ENCODE results near the gene GPRIN3.

The GPRIN3 gene

DNA sequence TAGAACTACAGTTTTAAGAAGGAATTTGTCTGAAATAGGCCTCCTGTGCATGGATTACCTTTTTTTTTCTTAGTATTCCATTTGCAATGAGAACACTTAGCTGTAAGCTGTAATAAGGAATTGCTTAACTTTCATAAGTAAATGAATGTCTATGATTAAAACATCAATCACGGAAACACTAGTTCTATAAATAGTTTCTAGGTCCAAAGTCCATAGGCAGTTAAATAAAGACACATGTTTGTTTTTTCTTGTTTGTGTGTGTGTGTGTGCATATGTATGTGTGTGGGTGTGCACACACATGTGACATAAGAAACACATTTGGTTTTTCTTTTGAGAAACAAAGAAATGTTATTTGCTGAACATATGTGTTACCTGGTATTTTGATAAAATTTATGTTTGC, 11.2 kb downstream of the GPRIN3 start:
- in situ Hi-C loops (cut with HindIII; ENCODE audit: low pct_unique_long_range_greater_than_20kb, low sequenced_read_pairs) = no loop called here
- no peak for DNase-seq (ENCODE audit: low read depth in 1 of 2, low spot score in 1 of 2)
- no peak for TF ChIP-seq JUND (IDR thresholded peaks at IDR 0.05; ENCODE audit: low read depth)

DNA sequence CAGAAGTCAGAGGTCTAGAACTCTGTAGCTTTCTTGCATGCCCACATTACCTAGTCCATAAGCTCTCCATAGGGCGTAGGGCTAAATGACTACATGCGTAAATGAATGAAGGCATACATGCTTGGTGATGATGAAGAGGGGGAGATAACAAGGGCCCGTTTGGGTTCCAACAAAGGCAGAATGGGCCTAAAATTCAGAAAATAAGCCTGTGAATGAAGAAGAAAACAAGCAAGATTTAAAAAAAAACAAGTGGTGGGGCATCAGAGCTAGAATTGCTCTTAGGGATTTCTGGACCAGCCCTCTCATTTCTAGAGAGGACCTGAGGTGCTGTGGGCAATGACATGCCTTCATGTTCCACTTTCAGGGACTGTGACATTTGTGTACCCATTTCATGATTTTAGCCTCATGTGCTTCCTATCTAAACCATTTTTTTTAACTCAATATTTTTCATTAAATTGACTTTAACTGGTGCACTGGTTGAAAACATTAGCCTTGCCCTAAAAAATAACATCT, 12.1 kb downstream of the GPRIN3 start:
- in situ Hi-C loops (cut with HindIII; ENCODE audit: low pct_unique_long_range_greater_than_20kb, low sequenced_read_pairs) = no loop called here
- TF ChIP-seq JUND (IDR thresholded peaks at IDR 0.05; ENCODE audit: low read depth) = no peak
- no peak for DNase-seq (ENCODE audit: low read depth in 1 of 2, low spot score in 1 of 2)

DNA sequence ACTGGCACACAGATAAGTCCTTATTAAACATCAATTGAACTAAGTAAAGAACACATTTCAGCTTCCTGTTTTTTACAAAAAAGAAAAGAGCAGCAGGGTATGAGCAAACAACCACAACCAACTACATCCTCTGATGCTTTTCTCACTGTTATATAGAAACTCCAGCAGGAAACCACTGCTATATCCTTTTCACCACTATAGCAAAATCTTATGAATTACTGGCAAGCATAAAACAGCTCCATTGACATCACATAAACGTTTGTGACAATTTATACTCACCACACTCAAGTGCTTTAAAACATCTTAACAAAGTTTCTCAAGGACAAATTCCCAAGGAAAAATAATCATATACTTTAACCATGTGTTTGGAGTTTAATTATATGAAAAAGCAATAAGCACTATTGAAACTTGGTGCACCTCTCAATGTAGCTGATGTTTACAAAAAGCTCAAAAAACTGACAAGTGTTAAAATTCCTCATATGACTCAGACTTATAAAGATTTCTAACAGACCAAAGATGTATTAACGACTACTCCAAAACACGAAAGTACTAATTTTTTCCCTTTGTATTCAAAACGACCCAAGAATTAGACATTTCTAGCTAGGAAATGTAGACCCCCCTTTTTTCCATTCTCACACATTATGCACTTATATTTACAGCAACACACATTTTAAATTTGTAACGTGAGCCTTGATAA, 12.9 kb downstream of the GPRIN3 start:
- in situ Hi-C loops (cut with HindIII; ENCODE audit: low pct_unique_long_range_greater_than_20kb, low sequenced_read_pairs) = no loop called here
- DNase-seq (ENCODE audit: low read depth in 1 of 2, low spot score in 1 of 2) = no peak
- TF ChIP-seq JUND (IDR thresholded peaks at IDR 0.05; ENCODE audit: low read depth) = no peak

DNA sequence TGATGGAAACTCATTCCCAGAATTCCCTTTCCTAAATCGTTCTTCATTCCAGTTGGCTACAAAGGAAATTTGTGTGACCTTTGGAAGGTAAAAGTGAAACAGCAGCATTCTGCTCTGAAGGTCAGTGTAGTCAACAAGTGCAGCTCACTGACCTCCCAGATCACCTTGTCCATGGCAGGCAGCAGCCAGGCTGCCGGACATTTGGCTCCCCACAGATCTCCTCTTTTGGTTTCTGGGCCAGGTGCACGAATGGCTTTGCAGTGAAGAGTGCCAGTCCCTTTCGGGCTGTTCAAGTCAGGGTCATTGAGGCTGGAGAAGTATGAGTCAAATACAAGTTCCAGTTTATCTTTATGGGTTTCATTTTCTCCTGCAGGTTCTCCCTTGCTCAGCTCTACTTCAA, 14.3 kb downstream of the GPRIN3 start:
- TF ChIP-seq JUND (IDR thresholded peaks at IDR 0.05; ENCODE audit: low read depth) = no peak
- in situ Hi-C loops (cut with HindIII; ENCODE audit: low pct_unique_long_range_greater_than_20kb, low sequenced_read_pairs) = no loop called here
- no peak for DNase-seq (ENCODE audit: low read depth in 1 of 2, low spot score in 1 of 2)

DNA sequence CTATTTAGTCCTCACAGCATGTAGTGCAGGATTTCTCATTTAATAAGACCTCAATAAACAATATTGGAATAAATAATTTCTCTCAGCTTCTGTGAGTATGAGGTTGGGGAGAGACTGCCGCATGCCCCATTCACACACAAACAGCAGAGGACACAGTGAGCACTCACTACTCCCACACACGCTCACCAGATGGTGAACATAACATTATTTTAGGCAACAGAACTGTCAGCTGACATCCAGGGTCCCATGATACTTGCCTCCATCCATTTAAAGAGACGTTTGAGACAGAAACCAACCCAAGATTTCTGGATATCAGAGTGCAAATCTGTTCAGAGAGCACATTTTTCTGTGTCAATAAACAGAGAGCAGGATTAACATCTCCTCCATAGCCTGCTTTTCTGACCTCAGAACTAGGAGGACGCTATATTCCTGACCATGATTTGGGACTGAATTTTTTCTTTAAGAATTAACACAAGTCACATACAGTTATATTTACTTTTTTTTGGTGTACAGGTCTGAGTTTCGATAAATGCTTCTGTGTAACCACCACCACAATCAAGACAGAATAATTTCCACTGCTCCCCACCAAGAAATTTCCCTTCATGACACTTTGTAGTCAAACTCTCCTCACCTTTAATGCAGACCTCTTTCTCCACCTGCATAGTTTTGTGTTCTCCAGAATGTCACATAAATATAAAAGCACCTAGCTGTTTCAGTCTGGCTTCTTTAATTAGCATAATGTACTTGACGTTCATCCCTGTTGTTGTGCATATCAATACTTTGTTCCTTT, 16.7 kb downstream of the GPRIN3 start:
- in situ Hi-C loops (cut with HindIII; ENCODE audit: low pct_unique_long_range_greater_than_20kb, low sequenced_read_pairs) = no loop called here
- no peak for TF ChIP-seq JUND (IDR thresholded peaks at IDR 0.05; ENCODE audit: low read depth)
- no peak for DNase-seq (ENCODE audit: low read depth in 1 of 2, low spot score in 1 of 2)

DNA sequence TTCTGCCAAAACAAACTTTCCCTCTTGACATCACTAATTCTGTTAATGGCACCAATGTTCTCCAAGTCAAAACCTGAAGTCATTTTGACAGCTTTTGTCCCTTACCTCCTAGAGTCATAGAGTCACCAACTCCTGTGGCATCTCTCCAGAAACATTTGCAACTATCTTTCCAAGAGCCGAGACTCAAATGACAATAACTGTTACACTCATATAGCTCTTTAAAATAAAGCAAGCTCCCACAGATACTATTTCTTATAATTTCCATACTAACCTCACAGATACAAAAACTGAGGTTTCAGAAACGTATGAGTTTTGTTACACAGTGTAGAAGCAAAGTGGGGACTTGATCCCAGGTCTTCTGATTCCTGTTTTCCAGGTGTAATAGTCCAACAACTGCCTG, 18.3 kb downstream of the GPRIN3 start:
- in situ Hi-C loops (cut with HindIII; ENCODE audit: low pct_unique_long_range_greater_than_20kb, low sequenced_read_pairs) = no loop called here

DNA sequence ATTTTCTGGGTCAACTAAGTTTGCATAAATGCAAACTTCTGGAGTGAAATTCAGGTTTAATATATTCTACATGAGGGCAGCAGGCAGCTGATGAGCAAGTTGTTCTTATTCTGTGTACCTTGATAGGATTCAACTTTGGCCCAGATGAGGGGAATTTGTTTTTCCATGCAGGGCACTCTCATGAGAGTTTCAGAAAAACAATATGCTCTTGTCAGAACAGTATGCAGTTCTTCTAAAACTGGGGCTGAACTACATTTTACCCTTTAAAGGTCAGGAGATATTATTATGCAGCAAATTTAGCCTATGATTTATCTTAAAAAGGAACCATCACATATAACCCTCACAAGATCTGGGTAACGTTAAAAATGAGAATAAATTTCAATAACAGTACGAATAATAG, 19.2 kb downstream of the GPRIN3 start:
- in situ Hi-C loops (cut with HindIII; ENCODE audit: low pct_unique_long_range_greater_than_20kb, low sequenced_read_pairs) = no loop called here
- DNase-seq (ENCODE audit: low read depth in 1 of 2, low spot score in 1 of 2) = no peak
- TF ChIP-seq JUND (IDR thresholded peaks at IDR 0.05; ENCODE audit: low read depth) = no peak

More for the DNA sequence above, 18.3 kb downstream of the GPRIN3 start:
- TF ChIP-seq JUND (IDR thresholded peaks at IDR 0.05; ENCODE audit: low read depth) = no peak
- no peak for DNase-seq (ENCODE audit: low read depth in 1 of 2, low spot score in 1 of 2)

DNA sequence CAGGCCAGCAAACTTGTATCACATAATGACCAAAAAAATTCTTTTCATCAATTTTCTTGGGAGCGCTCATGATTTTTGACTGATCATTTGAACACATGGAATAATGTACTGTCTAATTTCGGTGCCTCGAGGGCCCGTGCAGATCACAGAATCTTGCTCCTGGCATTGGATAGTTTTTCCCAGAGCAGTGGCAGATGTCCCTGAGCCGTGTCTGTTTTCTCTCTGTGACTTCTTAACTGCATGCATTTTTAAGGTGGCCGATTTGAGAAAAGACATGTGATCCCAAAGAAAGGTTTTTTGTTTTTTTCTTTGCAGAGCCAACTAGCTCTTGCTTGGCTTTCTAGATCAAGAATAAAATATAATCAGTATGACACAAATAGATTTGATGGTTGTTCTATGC, 19.7 kb downstream of the GPRIN3 start:
- no peak for TF ChIP-seq JUND (IDR thresholded peaks at IDR 0.05; ENCODE audit: low read depth)
- DNase-seq (ENCODE audit: low read depth in 1 of 2, low spot score in 1 of 2) = no peak
- in situ Hi-C loops (cut with HindIII; ENCODE audit: low pct_unique_long_range_greater_than_20kb, low sequenced_read_pairs) = no loop called here

DNA sequence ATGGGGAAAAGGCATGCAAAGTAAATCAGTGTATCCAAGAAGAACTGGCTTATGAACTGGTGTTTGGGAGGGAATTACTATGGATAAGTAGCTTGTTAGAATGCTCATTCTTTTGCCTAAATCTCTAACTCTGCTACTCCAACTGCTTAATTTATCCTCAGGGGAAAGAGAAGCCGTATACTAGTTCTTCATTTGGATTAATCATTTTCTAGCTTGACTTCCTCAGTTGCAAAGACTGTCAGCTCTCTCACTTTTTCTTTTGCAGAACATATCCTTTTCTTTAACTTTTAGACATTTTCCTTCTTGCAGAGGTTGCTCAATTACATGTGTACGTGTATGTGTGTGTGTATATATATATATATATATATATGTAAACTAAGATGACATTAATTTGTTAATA, 21.9 kb downstream of the GPRIN3 start:
- in situ Hi-C loops (cut with HindIII; ENCODE audit: low pct_unique_long_range_greater_than_20kb, low sequenced_read_pairs) = no loop called here
- DNase-seq (ENCODE audit: low read depth in 1 of 2, low spot score in 1 of 2) = no peak
- no peak for TF ChIP-seq JUND (IDR thresholded peaks at IDR 0.05; ENCODE audit: low read depth)

DNA sequence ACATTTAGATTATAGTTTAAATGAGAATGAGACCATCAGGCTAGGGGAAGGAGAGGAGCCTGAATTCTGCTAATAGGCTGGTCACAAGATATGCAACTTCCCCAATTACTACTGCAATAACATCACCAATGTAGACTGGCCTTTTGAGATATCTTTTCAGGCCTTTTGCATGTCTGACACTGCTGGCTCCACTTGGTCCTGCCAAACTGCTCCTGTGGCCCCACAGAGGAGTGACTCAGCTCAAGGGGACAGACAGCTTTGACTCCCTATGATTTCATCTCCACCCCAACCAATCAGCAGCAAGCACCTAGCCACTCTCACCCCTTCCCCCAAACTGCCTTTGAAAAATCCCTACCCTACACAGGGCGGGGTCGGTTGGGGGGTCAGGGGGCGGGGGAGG, 22.8 kb downstream of the GPRIN3 start:
- no peak for DNase-seq (ENCODE audit: low read depth in 1 of 2, low spot score in 1 of 2)
- TF ChIP-seq JUND (IDR thresholded peaks at IDR 0.05; ENCODE audit: low read depth) = no peak
- in situ Hi-C loops (cut with HindIII; ENCODE audit: low pct_unique_long_range_greater_than_20kb, low sequenced_read_pairs) = no loop called here

DNA sequence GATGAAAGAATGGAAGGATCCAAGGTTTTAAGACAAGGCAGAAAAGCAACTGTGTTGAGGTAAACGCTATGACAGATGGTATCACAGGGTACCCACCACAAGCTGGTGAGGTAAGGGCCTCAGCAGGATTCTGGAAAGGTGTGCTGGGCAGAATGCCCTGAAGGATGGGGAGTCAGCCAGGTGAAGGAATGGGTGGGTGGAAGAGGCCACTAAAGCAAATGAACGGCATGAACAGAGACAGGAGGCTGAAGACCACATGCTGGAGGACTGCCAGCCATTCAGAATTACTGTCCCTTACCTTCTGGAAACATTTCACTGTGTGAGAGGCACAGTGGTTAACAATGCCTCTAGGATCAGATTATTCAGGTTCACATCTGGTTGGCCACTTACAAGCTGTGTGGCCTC, 23.6 kb downstream of the GPRIN3 start:
- no peak for TF ChIP-seq JUND (IDR thresholded peaks at IDR 0.05; ENCODE audit: low read depth)
- in situ Hi-C loops (cut with HindIII; ENCODE audit: low pct_unique_long_range_greater_than_20kb, low sequenced_read_pairs) = no loop called here

DNA sequence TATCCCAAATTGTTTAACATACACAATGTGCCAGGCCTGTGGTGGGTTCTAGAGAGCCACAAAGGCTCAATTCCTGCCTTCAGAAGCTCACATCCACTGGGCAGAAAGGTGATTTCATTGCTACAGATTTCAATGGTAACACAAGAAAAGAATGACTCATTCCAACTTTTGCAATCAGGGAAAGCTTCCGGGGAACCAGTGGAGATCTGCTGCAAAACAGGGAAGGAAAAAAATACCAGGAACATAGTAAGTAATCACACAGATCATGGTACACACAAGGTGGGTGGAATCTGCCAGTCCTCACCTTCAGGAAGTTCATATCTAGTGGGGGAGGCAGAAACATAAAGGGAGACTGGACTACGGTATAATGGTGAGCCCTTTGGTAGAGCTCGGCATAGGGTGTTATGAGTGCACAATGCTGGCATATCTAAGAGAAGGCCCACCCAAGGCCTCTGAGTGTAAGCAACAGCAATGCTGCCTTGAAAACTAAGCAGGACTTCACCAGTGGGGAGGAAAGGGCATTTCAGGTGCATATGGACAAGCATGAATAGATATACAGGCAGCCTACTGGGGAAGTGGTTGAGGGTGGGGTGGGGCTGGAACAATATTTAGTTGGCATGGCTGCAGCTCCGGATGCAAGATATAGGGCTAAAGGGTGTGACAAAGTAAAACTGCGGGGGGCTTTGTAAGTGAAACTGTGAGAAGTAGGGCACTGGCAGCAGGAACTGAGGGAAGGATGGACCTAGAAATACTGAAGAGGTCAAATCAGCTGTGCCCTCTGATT, 24.2 kb downstream of the GPRIN3 start:
- DNase-seq (ENCODE audit: low read depth in 1 of 2, low spot score in 1 of 2) = no peak
- in situ Hi-C loops (cut with HindIII; ENCODE audit: low pct_unique_long_range_greater_than_20kb, low sequenced_read_pairs) = no loop called here
- TF ChIP-seq JUND (IDR thresholded peaks at IDR 0.05; ENCODE audit: low read depth) = no peak

More for the DNA sequence above, 23.6 kb downstream of the GPRIN3 start:
- DNase-seq (ENCODE audit: low read depth in 1 of 2, low spot score in 1 of 2) = no peak

DNA sequence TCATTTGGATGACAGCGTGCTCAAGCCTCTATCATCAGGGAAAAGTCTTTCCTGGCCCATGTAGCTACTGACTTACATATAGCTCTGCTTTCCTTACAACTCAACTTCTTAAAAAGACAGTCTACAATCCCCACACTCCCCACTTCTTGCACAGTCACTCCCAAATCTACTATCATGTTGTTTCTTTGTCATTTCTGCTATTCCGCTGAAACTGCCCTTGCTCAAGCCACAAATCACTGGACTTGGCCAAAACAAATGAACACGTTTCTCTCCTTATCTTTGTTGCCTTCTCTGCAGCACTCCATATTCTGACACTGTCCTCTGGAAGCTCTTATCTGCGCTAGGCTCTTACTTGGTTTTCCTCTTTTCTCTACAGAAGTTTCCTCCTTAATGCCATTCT, 28.2 kb downstream of the GPRIN3 start:
- in situ Hi-C loops (cut with HindIII; ENCODE audit: low pct_unique_long_range_greater_than_20kb, low sequenced_read_pairs) = no loop called here
- no peak for TF ChIP-seq JUND (IDR thresholded peaks at IDR 0.05; ENCODE audit: low read depth)

More for the DNA sequence above, 28.2 kb downstream of the GPRIN3 start:
- no peak for DNase-seq (ENCODE audit: low read depth in 1 of 2, low spot score in 1 of 2)

Measured in T47D (cell line).